HepG2 (cell line): ENCODE measurements around the gene SGMS1.
"Not testable (repeated sequence)": the region's sequence is repeated elsewhere in the genome, so short reads cannot be mapped to it uniquely, and the experiment has no call there.

Source experiments
- ARNT ChIP-seq: fragments of 450-650 bp; IDR thresholded peaks from 2 replicates; pipeline ENCODE4 v1.6.1; 2017
- HNRNPL ChIP-seq: fragments of 200-400 bp; formaldehyde crosslinking; IDR thresholded peaks from 2 replicates; pipeline ENCODE4 v1.6.1; 2017; ENCODE audit warnings: mild to moderate bottlenecking, low read depth, low read length
- JUND ChIP-seq: sonication (generic); formaldehyde crosslinking; IDR thresholded peaks from 2 replicates; pipeline ENCODE4 v1.8.0; 2022; ENCODE audit warnings: mild to moderate bottlenecking, missing genetic modification reagents
- MAZ ChIP-seq, 2 experiments: sonication (generic) in 1 of 2; formaldehyde crosslinking in 1 of 2; IDR thresholded peaks; 2 replicates each; pipeline versions ENCODE4 v1.5.0 to v1.6.1; 2012 to 2020; ENCODE audit warnings: low read depth in 2 of 2, mild to moderate bottlenecking in 2 of 2, borderline replicate concordance in 1 of 2, improper control_type of control experiment in 1 of 2, low read length in 1 of 2, missing genetic modification reagents in 1 of 2, moderate library complexity in 1 of 2
- SETDB1 ChIP-seq: sonication (generic); formaldehyde crosslinking; IDR thresholded peaks from 2 replicates; pipeline ENCODE4 v1.5.1; 2020; ENCODE audit warnings: missing genetic modification reagents, mild to moderate bottlenecking, borderline replicate concordance
- ZNF143 ChIP-seq: sonication (generic); formaldehyde crosslinking; IDR thresholded peaks from 2 replicates; pipeline ENCODE4 v1.4.0; 2020; ENCODE audit warnings: missing genetic modification reagents

- TF ChIP-seq MAZ (IDR thresholded peaks at IDR 0.05; ENCODE audit: borderline replicate concordance, low read depth, low read length); MAZ (CRISPR knock-in tag; IDR thresholded peaks at IDR 0.05; ENCODE audit: low read depth); JUND; ZNF143 (CRISPR knock-in tag); ARNT; HNRNPL; SETDB1: not testable (repeated sequence)
Observed at GRCh38 chr10:50667353-50667752, 43.6 kb upstream of the SGMS1 start.
